ENCODE results near the gene KDM2A.

Gene KDM2A

DNA sequence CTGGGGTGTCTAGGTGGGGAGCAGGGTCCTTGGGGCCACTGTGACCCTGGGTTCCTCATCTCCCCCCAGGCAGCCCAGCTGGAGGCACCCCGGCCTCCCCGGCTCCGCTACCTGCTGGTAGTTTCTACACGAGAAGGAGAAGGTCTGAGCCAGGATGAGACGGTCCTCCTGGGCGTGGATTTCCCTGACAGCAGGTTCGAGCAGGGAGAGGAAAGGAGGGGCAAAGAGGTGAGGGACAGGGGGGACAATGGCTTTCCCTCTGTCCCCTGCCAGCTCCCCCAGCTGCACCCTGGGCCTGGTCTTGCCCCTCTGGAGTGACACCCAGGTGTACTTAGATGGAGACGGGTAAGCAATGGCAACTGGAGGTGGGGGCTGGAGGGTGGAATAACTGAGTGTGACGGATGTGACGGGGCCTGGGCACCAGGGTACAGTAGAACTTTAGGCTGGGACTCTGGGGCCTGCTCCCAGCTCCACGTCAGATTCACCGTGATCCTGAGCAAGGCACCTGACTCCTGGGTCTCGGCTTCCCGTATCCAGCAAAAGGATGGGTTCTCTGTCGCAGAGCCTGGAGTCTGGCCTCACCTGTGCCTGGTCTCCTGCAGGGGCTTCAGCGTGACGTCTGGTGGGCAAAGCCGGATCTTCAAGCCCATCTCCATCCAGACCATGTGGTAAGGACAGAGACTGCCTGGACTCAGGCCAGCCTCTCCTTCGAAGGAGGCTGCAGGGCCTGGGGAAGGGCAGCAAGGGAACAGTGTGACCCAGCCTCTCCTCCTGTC lies 187.9 kb downstream of the KDM2A start:
- no peak for DNase-seq

DNA sequence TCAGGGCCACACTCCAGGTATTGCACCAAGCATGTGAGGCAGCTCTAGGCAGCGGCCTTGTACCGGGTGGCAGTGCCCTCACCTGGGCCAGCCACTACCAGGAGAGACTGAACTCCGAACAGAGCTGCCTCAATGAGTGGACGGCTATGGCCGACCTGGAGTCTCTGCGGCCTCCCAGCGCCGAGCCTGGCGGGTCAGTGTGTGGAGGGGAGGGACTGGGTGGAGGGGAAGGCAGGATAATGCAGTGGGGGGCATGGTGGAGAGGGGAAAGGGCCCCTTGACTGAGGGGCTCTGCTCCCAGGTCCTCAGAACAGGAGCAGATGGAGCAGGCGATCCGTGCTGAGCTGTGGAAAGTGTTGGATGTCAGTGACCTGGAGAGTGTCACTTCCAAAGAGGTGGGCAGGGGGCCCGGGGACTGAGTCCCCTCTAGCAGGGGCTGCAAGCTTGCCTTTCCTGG lies 188.5 kb downstream of the KDM2A start:
- DNase-seq = no peak
